Mesendoderm (in vitro differentiated cells): Measurements from ENCODE around the gene GAPDHS.

Experiments used
- DNase-seq: peaks from one replicate; pipeline ENCODE4 v3.0.0; 2013
- H2AK5ac ChIP-seq: 2 replicates; pipeline ENCODE4 v1.6.1; 2013; ENCODE audit warnings: low read length, inconsistent platforms
- H2BK120ac ChIP-seq: 2 replicates; pipeline ENCODE4 v1.6.1; 2013; ENCODE audit warnings: low read depth, mild to moderate bottlenecking, low read length, moderate library complexity, mixed read lengths
- H2BK15ac ChIP-seq: replicated peaks from 2 replicates; pipeline ENCODE4 v1.6.1; 2013; ENCODE audit warnings: low read depth, mild to moderate bottlenecking, moderate library complexity
- H2BK5ac ChIP-seq: 2 replicates; pipeline ENCODE4 v1.6.1; 2013; ENCODE audit warnings: low read length, inconsistent platforms
- H3K18ac ChIP-seq: 2 replicates; pipeline ENCODE4 v1.6.1; 2013; ENCODE audit warnings: mild to moderate bottlenecking, low read length, mixed read lengths
- H3K23ac ChIP-seq: one replicate; pipeline ENCODE4 v1.6.1; 2013; ENCODE audit warnings: low read length
- H3K27ac ChIP-seq: 2 replicates; pipeline ENCODE4 v1.5.1; 2013; ENCODE audit warnings: low read depth, mild to moderate bottlenecking, inconsistent platforms, low read length, moderate library complexity
- H3K27me3 ChIP-seq: 2 replicates; pipeline ENCODE4 v1.6.1; 2013; ENCODE audit warnings: low read length, control low read depth, mild to moderate bottlenecking, inconsistent platforms; ENCODE audit not compliant: insufficient read depth, poor library complexity
- H3K36me3 ChIP-seq: 2 replicates; pipeline ENCODE4 v1.6.1; 2013; ENCODE audit warnings: low read length, inconsistent platforms; ENCODE audit not compliant: control insufficient read depth, insufficient read depth
- H3K4ac ChIP-seq: one replicate; pipeline ENCODE4 v1.6.1; 2013; ENCODE audit warnings: low read depth, mild to moderate bottlenecking, low read length, moderate library complexity
- H3K4me1 ChIP-seq: 2 replicates; pipeline ENCODE4 v1.6.1; 2013; ENCODE audit warnings: low read depth, low read length, inconsistent platforms; ENCODE audit not compliant: control insufficient read depth
- H3K4me2 ChIP-seq: 2 replicates; pipeline ENCODE4 v1.6.1; 2013; ENCODE audit warnings: low read length
- H3K4me3 ChIP-seq: 2 replicates; pipeline ENCODE4 v1.5.1; 2013; ENCODE audit warnings: mild to moderate bottlenecking, low read length
- H3K56ac ChIP-seq: one replicate; pipeline ENCODE4 v1.6.1; 2013; ENCODE audit warnings: low read length
- H3K79me1 ChIP-seq: 2 replicates; pipeline ENCODE4 v1.6.1; 2013; ENCODE audit warnings: low read length, inconsistent platforms
- H3K79me2 ChIP-seq: 2 replicates; pipeline ENCODE4 v1.6.1; 2013; ENCODE audit warnings: mild to moderate bottlenecking, low read length; ENCODE audit not compliant: control insufficient read depth, insufficient read depth
- H3K9ac ChIP-seq: 2 replicates; pipeline ENCODE4 v1.6.1; 2013; ENCODE audit warnings: low read length, inconsistent platforms
- H4K5ac ChIP-seq: one replicate; pipeline ENCODE4 v1.6.1; 2013; ENCODE audit warnings: low read length
- H4K8ac ChIP-seq: one replicate; pipeline ENCODE4 v1.6.1; 2013; ENCODE audit warnings: low read depth, mild to moderate bottlenecking, control low read depth, low read length, moderate library complexity
- whole genome bisulfite sequencing: extraction: QIAGEN DNeasy Blood & Tissue Kit; methylation state at CpG from one replicate; pipeline ENCODE4 v1.1.7; 2013; ENCODE audit warnings: low lambda C conversion rate, missing lambda C conversion rate; ENCODE audit not compliant: insufficient coverage; ENCODE audit errors: extremely low coverage; 5-methylcytosine and 5-hydroxymethylcytosine counted together

The GAPDHS gene

GRCh38 chr19:35507561-35507960, 25.7 kb upstream of the GAPDHS start:
- Histone ChIP-seq H3K4ac (no peak overlapping the region), H3K36me3 (peaks cover 11% of the 10 kb centered on the region)
- WGBS = no CpG with 5 or more reads among the region's 11 CpGs

DNA sequence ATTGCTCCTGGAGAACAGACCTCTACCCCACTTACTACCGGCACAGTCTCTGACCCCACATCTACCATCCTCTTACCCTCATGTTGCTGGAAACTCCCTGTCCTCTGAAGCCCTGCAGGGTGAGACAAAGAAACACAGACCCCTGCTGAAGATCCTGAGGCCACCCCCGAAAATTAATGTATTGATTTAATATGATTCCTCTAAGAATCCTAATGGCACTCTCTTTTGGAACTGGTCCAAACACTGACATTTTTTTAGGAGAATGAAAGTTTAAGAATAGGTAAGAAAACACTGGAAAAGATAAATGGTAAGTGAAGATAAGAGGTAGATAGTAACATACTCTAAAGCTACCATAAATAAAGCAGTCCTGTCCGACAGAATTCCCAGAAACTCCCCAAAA, 25.1 kb upstream of the GAPDHS start:
- peak overlapping the region; percentile 93 for H3K56ac ChIP-seq
- H3K27ac ChIP-seq = no peak overlapping the region
- no peak overlapping the region for H3K23ac ChIP-seq
- H2BK5ac ChIP-seq = no peak overlapping the region
- H3K4me1 ChIP-seq = no peaks in the 10 kb centered on the region
- H3K79me2 ChIP-seq = peaks cover 28% of the 10 kb centered on the region
- H3K9ac ChIP-seq = peak overlapping the region; percentile 83
- H3K79me1 ChIP-seq = peaks cover 22% of the 10 kb centered on the region
- no peak overlapping the region for H4K5ac ChIP-seq
- peaks cover 10% of the 10 kb centered on the region for H3K36me3 ChIP-seq
- no peak for DNase-seq
- H2BK15ac ChIP-seq = no peak overlapping the region
- no peak overlapping the region for H4K8ac ChIP-seq
- H2AK5ac ChIP-seq = no peak overlapping the region
- H3K27me3 ChIP-seq = no peaks in the 10 kb centered on the region
- no peak overlapping the region for H3K4me2 ChIP-seq
- no peak overlapping the region for H3K18ac ChIP-seq
- no peak overlapping the region for H3K4ac ChIP-seq
- H2BK120ac ChIP-seq = no peak overlapping the region
- WGBS = no CpG with 5 or more reads among the region's 3 CpGs
- H3K4me3 ChIP-seq = no peak overlapping the region

More at GRCh38 chr19:35507561-35507960, 25.7 kb upstream of the GAPDHS start:
- Histone ChIP-seq H4K5ac (no peak overlapping the region), H3K23ac (no peak overlapping the region), H3K79me1 (peaks cover 22% of the 10 kb centered on the region), H3K4me1 (no peaks in the 10 kb centered on the region), H3K56ac (peak overlapping the region; percentile 44), H2BK5ac (no peak overlapping the region), H3K27ac (no peak overlapping the region), H3K18ac (no peak overlapping the region), H3K27me3 (no peaks in the 10 kb centered on the region), H2BK120ac (no peak overlapping the region), H3K9ac (no peak overlapping the region), H3K4me3 (no peak overlapping the region), H2BK15ac (no peak overlapping the region), H2AK5ac (no peak overlapping the region), H4K8ac (no peak overlapping the region), H3K4me2 (no peak overlapping the region), H3K79me2 (peaks cover 28% of the 10 kb centered on the region)
- no peak for DNase-seq

DNA sequence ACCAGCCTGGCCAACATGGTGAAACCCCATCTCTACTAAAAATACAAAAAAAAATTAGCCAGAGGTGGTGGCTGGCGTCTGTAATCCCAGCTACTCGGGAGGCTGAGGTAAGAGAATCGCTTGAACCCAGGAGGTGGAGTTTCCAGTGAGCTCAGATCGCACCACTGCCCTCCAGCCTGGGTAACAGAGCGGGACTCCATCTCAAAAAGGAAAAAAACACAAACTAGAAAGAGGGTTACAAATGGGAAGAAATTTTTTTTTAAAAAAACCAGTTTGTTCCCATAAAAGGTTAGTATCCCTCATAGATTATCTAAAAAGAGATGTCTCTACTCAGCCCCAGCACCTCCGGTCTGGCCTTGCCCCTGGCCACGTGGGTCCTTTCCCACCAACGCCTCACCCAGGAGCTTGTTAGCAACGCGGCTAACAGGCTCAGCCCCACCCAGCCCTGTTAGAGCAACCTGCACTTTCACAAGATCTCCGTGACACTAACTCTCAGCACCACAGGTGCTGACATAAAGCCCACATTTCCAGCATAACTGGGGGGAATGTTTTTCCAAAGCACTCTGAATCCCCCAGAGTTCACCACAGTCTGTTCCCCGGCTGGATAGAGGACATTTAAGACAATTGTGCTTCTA, 24.1 kb upstream of the GAPDHS start:
- peaks cover 9% of the 10 kb centered on the region for H3K36me3 ChIP-seq
- peaks cover 28% of the 10 kb centered on the region for H3K79me2 ChIP-seq
- peak overlapping the region; percentile 60 for H3K18ac ChIP-seq
- peak overlapping the region; percentile 82 for H3K4me2 ChIP-seq
- peak overlapping the region; percentile 83 for H3K9ac ChIP-seq
- peak; percentile 88 for DNase-seq
- peak overlapping the region; percentile 57 for H2BK5ac ChIP-seq
- H3K4me3 ChIP-seq = peak overlapping the region; percentile 83
- H3K23ac ChIP-seq = no peak overlapping the region
- no peaks in the 10 kb centered on the region for H3K27me3 ChIP-seq
- peak overlapping the region; percentile 93 for H3K56ac ChIP-seq
- no peaks in the 10 kb centered on the region for H3K4me1 ChIP-seq
- peak overlapping the region; percentile 79 for H3K27ac ChIP-seq
- H4K5ac ChIP-seq = no peak overlapping the region
- H3K4ac ChIP-seq = no peak overlapping the region
- no peak overlapping the region for H2BK15ac ChIP-seq
- H4K8ac ChIP-seq = no peak overlapping the region
- no peak overlapping the region for H2BK120ac ChIP-seq
- H2AK5ac ChIP-seq = peak overlapping the region; percentile 70
- peaks cover 22% of the 10 kb centered on the region for H3K79me1 ChIP-seq
- no CpG with 5 or more reads among the region's 12 CpGs for WGBS

GRCh38 chr19:35509861-35510625, 23.2 kb upstream of the GAPDHS start:
- Histone ChIP-seq H3K4ac (no peak overlapping the region), H3K4me3 (peak overlapping the region; percentile 83), H3K9ac (peak overlapping the region; percentile 83), H3K36me3 (peaks cover 8% of the 10 kb centered on the region), H3K79me2 (peaks cover 28% of the 10 kb centered on the region), H3K27me3 (no peaks in the 10 kb centered on the region), H3K4me2 (peak overlapping the region; percentile 82), H2BK15ac (no peak overlapping the region), H3K23ac (peak overlapping the region; percentile 7), H2BK5ac (peak overlapping the region; percentile 57), H2BK120ac (no peak overlapping the region), H3K79me1 (peaks cover 22% of the 10 kb centered on the region), H3K4me1 (no peaks in the 10 kb centered on the region), H4K8ac (no peak overlapping the region), H3K18ac (peak overlapping the region; percentile 60), H3K27ac (peak overlapping the region; percentile 79), H3K56ac (peak overlapping the region; percentile 93), H4K5ac (no peak overlapping the region), H2AK5ac (peak overlapping the region; percentile 70)
- DNase-seq = peak; percentile 95
- WGBS = no CpG with 5 or more reads among the region's 39 CpGs

- Histone ChIP-seq H3K79me1 (peaks cover 20% of the 10 kb centered on the region), H4K8ac (no peak overlapping the region), H2BK5ac (no peak overlapping the region), H3K23ac (no peak overlapping the region), H3K36me3 (peaks cover 4% of the 10 kb centered on the region), H2BK15ac (no peak overlapping the region), H3K79me2 (peaks cover 28% of the 10 kb centered on the region), H3K4me1 (no peaks in the 10 kb centered on the region), H3K4me2 (peak overlapping the region; percentile 15), H3K27ac (no peak overlapping the region), H3K56ac (peak overlapping the region; percentile 85), H2BK120ac (no peak overlapping the region), H4K5ac (no peak overlapping the region), H3K18ac (peak overlapping the region; percentile 11), H3K4me3 (no peak overlapping the region), H3K4ac (no peak overlapping the region), H3K9ac (peak overlapping the region; percentile 50), H3K27me3 (no peaks in the 10 kb centered on the region), H2AK5ac (no peak overlapping the region)
- no peak for DNase-seq
- WGBS = no CpG with 5 or more reads among the region's 15 CpGs
These were observed 22.7 kb upstream of the GAPDHS start for GRCh38 chr19:35510626-35510964.
